Measurements from ENCODE around the gene WNT2.
"Not testable (repeated sequence)": the region's sequence is repeated elsewhere in the genome, so short reads cannot be mapped to it uniquely, and the experiment has no call there.

Gene WNT2

DNA sequence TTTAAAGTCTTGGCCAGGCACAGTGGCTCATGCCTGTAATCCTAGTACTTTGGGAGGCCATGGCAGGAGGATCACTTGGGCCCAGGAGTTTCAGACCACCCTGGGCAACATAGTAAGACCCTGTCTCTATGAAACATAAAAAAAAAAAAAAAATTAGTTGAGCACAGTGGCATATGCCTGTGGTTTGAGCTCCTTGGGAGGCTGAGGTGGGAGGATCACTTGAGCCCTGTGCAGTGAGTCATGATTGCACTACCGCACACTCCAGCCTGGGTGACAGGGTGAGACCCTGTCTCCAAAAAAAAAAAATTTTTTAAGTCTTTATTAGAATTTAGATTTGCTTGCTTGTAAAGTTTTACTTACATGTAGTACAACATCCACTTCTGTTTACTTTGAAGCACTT lies 14.0 kb downstream of the WNT2 start:
- no peak for DNase-seq (ENCODE audit: low read depth)

DNA sequence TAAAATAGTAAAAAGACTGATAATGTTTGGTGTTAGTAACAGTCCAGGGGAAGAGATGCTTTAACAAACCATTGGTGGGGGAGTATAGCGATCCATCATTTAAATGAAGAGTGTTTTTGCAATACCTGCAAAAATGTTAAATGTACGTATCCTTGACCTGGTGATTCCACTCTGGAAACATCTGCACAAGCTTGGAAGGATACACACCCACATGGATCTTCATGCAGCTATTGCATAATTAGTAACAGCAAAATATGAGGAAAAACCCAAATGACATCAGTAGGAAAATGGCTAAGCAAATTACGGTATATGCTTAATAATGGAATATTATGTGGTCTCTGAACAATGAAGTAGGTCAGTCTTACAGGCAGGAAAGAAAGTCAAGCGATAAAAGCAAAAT lies 20.5 kb downstream of the WNT2 start:
- no peak for DNase-seq (ENCODE audit: low read depth)

DNA sequence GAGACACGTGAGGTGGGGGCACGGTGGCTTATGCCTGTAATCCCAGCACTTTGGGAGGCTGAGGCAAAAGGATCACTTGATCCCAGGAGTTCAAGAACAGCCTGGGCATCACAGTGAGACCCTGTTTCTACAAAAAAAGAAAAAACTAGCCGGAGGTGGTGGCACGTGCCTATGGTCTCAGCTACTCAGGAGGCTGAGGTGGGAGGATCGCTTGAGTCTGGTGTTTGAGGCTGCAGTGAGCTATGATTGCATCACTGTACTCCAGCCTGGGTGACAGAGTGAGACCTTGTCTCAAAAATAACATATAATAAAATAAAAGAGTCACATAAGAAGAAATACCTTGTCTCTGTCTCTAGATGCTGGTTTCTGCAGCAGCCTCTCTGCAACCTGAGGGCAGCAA lies 22.4 kb downstream of the WNT2 start:
- DNase-seq (ENCODE audit: low read depth): not testable (repeated sequence)

DNA sequence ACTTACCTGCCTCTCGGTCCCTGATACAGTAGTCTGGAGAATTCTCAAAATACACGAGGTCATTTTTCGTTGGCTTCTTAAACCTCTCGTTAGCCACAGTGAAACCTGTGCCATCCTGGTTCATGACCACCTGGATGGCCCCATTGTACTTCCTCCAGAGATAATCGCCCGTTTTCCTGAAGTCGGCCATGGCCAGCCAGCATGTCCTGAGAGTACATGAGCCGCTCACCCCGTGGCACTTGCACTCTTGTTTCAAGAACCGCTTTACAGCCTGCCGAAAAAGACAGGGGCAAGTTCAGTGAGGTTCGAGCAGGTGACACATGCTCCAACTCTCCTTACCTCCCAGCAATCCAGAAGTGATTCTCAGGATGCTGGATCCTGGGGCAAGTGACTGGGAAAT lies 25.3 kb downstream of the WNT2 start:
- DNase-seq (ENCODE audit: low read depth): no peak

DNA sequence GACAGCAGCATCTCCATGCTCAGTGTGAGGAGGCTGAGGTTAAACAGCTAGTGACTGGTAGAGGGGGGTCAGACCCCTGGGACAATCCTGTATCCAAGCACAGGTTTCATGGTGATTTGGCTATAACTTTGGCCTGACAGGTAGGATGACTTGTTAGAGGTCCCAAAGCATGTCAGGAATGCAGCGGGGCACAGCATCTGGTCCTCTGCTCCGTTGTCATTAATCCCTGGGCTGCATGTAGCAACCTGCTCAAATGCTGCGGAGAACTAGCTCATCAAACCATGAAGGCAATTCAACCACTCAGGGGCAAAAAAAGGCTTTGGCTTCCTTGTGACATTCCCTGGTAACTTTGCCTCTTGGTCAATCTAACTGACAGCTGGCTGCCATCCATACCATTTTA lies 26.8 kb downstream of the WNT2 start:
- DNase-seq (ENCODE audit: low read depth): no peak

DNA sequence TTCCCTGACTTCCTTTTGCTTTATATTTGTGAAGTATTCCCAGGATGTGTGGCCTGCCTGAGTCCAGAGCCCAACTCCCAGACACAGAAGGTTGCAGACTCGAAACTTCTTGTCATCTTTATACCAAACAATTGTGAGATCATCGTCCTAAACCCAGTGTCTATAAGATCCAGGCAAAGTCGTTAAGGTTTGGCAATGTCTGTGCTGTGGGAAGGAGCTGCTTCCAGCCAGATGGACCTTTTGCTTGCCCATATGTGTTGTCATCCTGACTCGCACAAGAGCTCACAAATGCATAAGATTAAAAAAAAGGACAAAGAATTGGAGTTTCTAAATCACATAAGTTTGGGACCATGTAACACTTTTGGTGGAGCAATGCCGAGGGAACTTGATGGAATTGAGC lies 37.0 kb downstream of the WNT2 start:
- DNase-seq (ENCODE audit: low read depth): no peak

DNA sequence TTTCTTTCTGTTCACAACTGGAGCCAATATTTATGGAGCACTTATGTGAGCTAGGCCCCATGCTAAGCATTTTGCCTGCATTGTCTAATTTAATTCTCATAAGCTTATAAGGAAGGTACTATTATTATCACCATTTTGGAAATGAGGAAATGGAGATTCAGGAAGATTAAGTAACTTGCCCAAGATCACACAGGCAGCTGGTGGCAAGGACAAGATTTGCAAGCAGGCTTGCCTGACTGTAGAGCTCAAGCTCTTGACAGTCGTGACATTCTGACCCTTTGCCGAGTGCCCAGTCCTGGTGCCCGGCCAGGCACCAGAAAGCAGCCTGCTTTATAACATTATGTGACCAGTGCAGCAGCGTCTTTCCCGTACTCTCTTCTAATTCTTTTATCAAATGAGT lies 38.2 kb downstream of the WNT2 start:
- DNase-seq (ENCODE audit: low read depth): no peak

DNA sequence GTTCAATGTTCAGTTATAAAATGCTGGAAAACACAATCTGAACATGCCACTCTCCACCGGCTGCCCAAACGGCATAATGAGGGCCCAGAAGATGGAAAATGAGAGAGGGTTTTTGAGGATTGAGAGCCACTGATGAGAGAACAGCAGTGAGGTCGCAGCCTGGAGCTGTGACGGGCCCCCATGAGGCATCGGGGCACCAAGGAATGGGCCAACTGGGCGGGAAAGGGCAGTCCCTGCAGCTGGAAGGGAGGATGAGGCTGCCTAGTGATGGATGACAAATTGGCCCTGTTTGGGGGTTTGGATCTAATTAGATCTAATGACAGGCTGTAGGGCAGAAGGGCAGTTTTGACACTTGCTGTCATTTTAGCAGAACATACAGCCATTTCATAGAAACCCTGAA lies 39.1 kb downstream of the WNT2 start:
- no peak for DNase-seq (ENCODE audit: low read depth)

DNA sequence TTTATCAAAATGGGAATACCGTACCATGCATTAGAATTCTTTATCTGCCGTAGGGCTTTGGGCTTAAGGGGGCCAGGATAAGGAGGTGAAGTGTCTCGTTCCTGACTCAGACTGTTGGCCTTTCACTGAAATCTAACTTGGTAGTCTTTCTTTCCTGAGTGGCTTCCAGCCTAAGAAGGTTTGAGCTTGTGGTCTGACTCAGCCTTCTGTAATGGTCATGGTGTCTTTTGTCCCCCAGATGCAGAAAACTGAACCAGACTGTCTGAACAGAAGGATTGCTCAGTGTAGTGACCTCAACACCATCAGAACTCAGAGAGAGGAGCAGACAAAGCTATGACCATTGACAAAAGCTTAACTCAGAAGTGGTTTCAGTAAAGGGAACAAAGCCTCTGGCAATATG lies 39.5 kb downstream of the WNT2 start:
- DNase-seq (ENCODE audit: low read depth): no peak

DNA sequence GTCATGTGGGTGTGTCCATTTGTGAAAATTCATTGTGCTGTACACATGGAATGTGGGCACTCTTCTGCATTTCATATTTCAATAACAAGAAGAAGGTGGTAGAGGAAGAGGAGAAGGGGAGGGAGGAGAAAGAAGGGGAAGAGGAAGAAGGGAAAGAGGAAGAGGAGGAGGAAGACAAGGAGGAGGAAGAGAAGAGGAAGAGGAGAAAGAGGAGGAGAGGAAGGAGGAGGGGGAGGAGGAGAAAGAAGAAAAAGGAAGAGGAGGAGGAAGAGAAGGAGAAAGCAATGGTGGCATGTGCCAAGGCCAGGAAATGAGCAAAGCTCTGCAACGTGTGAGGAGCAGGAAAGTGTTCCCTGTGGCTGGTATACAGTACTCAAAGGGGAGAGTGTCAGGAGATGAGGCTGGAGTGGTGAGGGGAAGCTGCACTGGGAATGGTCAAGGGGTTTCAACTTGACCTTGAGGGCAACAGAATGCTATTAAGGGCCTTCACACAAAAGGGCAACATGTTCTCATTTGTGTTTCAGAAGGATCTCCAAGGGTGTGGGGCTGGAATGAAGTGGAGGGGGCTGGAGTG lies 40.5 kb downstream of the WNT2 start:
- no peak for DNase-seq (ENCODE audit: low read depth)

DNA sequence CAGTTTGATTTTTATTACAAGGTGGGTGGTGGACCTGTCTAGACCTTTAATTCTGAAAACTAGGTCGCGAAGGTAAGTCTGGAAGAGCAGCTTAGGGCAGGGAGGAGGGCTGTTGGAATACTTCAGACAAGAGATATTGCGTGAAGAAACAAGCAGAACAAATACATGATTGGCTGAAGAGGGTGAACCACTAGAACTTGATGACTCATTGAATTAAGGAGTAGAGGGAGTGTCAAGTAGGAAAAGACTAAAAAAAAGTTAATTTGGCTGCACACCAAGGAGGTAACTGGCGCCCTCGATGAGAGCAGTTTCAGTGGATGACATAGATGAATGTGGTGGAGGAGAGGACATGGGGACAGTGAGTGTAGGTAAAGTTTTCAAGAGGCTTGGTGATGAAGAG lies 41.3 kb downstream of the WNT2 start:
- DNase-seq (ENCODE audit: low read depth): no peak

DNA sequence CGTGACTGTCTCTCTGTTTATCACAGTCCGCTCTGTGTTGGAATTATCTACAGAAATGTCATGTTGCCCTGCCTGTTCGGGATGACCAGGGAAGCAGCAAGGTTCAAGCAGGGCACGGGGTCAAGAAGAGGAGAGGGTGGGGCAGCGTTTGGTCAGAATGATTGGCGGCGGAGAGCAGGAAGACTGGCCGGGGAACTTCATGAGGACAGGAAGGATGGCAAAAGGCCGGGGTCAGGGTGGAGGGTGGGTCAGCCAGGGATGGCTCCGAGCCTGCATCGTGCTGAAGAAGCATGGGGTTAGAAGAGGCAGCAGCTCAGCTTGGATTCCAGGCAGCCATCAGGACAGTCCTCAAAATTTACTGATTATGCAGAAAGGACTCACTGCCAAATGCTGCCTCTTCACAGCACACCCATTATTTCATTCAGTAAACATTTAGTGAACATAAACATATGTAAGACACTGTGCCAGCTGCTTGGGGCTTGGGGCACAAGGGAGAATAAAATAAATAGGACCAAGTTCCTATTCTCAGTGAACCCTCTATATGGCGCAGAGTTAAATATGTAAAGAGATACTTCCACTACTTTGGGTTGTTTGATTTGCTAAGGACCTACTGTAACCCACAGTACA lies 42.8 kb downstream of the WNT2 start:
- no peak for DNase-seq (ENCODE audit: low read depth)

DNA sequence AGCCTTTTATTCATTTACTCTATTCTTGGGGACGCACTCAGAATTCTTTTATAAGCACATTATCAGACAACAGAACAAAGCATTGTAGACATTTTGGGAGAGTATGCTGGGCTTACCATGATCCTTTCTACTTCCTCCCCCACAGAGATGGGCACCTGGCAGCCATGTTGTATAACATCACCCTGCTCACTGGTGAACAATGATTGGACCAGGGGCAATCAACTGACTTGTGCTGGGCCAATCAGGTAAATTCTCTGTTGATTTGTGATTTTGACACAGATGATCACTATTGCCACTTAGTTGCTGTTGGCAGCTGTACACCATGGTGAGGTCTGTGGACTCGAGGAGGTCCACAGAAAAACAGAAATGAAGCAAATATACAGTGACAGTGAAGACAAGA lies 43.7 kb downstream of the WNT2 start:
- no peak for DNase-seq (ENCODE audit: low read depth)

DNA sequence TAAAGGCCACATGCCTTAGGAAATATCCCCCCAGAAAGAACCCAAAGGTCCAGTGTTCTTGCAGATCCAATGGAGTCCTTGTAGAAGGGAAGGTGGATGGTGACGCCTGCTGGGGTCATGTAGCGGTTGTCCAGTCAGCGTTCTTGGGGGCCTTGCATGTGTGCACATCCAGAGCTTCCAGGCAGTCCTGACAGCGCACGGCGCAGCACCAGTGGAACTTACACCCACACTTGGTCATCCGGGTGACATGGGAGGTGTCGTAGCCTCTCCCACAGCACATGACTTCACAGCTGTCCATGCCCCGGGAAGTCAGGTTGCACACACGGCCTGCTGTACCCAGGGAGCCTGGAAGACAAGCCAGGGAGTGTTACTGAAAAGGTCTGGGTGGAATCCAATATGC lies 44.8 kb downstream of the WNT2 start:
- no peak for DNase-seq (ENCODE audit: low read depth)

DNA sequence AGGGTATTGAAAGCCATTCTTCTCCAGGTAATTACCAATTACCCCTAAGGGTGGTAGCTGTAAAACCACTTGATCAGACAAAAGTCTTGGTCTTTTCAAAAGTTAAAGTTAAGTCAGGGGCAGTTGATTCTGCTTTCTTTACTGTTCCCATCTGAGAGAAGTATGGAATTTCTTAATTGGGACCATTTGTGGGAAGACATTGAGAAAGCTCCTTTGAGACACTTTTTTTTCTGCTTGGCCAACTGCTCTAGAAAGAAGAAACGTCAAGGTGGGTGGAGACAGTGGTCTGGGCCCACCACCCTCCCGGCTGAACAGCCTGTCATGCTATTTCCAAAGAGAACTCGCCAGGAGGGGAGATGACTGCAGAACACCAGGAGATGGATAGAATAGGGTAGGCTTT lies 45.3 kb downstream of the WNT2 start:
- no peak for DNase-seq (ENCODE audit: low read depth)

DNA sequence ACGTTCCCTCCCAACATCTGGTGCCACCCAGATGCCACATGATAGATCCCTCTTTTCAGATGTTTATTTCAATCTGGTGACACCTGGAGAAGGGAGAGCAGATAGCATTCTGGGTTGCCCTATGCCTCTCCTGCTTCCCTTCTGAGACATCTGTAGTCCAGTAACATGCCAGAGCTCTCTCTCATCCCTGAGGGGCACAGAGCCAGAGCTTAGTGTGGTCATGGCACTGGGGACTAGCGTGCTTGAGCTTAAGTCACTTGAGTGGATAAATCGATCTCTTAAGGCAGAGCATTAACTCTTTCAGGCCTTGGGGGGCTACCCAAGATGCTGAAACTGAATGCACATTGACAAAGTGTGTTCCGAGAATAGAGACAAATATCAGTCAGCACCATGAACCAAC lies 47.9 kb downstream of the WNT2 start:
- DNase-seq (ENCODE audit: low read depth): no peak

DNA sequence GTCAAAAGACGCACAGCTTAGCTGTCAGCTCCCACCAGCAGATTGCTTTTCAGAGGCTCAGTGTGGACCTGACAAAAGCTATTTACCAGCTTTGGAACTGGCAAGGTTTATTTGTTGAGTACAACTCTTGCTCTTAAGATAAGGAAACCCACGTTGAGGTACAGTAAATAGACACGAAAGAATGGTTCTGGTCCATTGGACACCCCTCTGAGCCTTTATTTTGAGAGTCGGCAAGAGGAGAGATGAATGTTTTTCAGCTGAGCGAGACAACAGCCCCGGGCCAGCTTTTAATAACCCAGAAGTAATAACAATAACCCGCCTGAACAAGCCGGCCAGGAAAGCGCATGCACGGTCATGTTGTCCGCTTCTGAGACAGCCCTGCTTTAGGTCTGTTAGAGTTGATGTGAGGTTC lies 49.0 kb downstream of the WNT2 start:
- DNase-seq (ENCODE audit: low read depth): no peak

DNA sequence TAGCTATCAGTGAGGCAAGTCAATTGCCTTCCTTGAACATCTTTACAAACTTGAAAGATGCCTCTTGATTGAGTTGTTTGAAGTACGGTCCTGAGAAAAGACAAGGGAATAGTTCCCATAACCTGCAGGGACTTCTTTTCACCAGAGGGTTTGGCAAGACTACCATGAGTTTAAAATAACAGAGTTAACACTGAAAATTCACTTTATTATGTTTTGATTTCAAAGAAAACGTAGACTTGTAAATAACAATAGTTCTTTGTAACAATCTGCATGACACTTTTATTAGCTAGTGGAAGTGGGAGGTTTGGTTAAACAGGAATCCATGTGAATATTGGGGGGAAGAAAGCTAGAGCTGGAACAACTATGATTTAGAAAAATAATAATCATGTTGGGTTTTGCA lies 49.5 kb downstream of the WNT2 start:
- DNase-seq (ENCODE audit: low read depth): no peak

DNA sequence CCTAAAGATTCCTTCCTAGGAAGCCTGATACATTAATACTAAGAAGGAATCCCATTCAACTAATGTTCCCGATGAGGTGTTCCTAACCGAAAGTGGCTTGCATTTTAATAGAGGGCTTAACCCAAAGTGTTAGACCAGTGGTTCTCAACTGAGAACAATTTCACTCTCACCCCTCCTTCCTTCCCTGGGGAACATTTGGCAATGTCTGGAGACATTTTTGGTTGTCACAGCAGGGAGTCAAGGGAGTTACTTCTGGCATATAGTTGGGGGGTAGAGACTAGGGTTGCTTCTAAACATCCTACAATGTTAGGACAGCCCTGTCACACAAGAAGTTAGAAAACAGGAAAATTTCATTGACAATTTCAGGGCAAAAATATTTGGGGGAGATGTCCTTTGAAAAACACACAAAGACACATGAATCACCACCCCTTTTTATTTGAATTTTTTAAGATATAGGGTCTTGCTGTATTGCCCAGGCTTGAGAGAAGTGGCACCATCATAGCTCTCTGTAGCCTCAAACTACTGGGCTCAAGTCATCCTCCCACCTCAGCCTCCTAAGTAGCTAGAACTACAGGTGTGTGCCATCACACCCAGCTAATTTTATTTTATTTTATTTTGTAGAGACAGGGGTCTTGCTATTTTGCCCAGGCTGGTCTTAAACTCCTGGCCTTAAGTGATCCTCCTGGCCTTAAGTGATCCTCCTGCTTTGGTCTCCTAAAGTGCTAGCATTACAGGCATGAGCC lies 50.7 kb downstream of the WNT2 start:
- DNase-seq (ENCODE audit: low read depth): no peak

DNA sequence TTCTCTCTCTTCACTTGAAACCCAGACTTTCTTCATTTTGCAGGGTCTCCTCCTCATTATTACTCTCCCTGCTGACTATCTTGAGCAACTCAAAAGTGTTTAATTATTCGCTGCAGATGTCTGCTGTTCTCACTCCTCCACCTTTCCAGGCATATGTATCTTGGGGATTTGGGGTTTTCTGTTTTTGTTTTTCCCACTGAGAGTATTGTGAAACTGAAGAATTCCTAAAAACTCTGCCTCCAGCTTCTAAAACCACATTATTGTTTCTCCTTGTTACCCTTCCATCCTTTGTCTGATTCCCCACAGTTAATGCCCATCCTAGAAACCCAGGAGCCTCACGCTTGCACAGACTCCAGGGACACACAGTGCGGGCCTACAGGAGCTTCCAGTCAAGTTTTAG lies 51.3 kb downstream of the WNT2 start:
- no peak for DNase-seq (ENCODE audit: low read depth)

DNA sequence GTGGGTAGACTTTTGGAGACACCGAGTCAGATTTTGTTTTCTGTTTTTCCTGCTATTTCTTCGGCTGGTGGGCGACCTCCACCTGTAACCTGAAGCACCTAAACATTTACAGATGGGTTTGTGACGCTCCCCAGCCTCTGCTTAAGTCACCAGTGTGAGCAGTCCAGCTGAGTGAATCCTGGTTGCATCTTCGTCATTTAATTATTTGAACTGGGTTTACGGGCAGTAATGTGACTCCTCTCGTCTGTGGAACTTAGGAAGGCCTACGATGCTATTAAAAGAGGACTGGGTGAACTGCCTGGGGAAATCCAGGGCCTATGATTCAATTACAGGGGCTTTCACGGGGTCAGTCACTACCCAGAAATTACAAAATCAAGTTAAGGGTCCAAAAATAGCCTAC lies 52.5 kb downstream of the WNT2 start:
- no peak for DNase-seq (ENCODE audit: low read depth)

DNA sequence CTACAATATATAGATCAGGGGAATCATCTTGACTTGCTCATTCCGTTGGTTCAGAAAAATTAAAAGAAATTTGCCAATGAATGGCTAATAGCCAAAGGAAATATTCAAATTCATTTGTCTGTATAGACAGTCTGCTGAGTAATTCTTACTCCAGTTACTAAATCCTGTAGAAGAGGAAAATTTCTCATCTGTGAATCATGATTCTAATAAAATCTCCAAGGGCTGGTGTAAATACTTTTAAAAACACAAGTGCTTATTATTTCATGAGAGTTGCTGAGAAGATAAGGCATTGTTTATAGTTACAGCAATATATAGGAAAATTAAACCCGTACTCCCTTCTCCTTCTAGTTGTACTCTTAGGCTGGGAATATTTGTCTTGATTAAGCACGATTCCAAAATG lies 53.0 kb downstream of the WNT2 start:
- DNase-seq (ENCODE audit: low read depth): no peak

DNA sequence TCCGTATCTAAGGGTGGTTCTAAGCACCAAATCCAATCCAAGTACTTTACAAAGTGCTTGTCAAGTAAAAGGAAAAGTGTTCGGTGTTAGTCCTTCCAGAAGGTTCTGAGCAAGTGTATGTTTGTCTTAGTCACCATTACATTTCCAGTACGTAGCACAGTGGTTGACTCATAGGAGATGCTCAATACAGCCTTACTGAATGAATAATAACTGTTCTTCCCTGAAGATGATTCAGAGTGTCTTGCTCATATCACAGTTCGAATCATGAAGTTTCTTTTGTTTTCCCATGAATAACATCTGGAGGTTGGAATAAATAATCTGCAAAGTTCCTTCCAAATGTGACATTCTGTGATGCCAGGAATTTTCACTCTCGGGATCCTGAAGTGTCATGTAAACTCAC lies 53.4 kb downstream of the WNT2 start:
- no peak for DNase-seq (ENCODE audit: low read depth)

DNA sequence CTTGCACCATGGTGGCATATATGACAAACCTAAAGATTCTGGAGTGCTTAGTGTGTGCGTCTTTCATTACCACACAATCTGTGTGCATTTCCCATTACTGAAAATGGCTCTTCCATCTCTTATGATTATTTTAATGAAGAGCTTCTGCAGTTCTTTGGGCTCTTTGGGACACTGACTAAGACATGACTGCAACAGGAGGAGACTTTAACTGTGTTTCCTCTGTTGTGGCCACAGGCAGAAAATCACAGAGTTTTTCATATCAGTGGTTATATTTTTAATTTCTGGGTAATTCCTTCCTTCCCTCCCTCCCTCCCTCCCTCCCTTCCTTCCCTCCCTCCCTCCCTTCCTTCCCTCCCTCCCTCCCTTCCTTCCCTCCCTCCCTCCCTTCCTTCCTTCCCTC lies 58.1 kb downstream of the WNT2 start:
- no peak for DNase-seq (ENCODE audit: low read depth)

Data from stimulated activated CD8-positive, alpha-beta memory T cell treated with anti-CD3 and anti-CD28 coated beads, Interleukin-15, amount 100 ng/mL, for 1 hour (primary cell).